Stimulated activated CD4-positive, alpha-beta T cell treated with anti-CD3 and anti-CD28 coated beads, Interleukin-1b, Interleukin-23, amount 100 ng/mL, for 4 hours (primary cell): Measurements from ENCODE around the gene MOB3B.

ENCODE experiments used
- DNase-seq, 2 donors: peaks; one replicate each; pipeline ENCODE4 v3.0.0-alpha.2; 2020; ENCODE audit warnings: low read depth in 2 of 2

Gene MOB3B

GRCh38 chr9:27392451-27392850 is 137.2 kb downstream of the MOB3B start:
- no peak for DNase-seq

GRCh38 chr9:27391040-27391895 is 138.3 kb downstream of the MOB3B start:
- no peak for DNase-seq

DNA sequence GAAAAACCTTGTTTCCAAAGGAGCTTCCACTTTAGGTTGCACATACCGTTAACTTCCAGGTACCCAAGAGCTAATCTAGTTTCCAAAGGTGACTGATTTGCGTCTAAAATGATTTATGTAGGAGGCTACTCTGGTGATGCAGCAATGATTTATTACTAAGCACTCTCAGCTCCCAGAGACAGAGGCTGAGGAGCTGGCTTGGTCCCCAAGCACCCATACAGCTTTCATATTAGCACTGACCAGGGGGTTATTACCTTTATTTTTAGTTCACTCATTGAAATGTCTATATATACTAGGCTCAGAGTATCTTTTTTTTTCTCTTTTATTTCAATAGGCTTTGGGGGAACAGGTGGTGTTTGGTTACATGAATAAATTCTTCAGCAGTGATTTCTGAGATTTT is 141.5 kb downstream of the MOB3B start:
- DNase-seq: no peak

GRCh38 chr9:27387722-27388121 is 141.9 kb downstream of the MOB3B start:
- DNase-seq: no peak

- DNase-seq: no peak
Measured at GRCh38 chr9:27386571-27387091, 143.0 kb downstream of the MOB3B start.

GRCh38 chr9:27385606-27386322 is 143.8 kb downstream of the MOB3B start:
- DNase-seq: no peak

DNA sequence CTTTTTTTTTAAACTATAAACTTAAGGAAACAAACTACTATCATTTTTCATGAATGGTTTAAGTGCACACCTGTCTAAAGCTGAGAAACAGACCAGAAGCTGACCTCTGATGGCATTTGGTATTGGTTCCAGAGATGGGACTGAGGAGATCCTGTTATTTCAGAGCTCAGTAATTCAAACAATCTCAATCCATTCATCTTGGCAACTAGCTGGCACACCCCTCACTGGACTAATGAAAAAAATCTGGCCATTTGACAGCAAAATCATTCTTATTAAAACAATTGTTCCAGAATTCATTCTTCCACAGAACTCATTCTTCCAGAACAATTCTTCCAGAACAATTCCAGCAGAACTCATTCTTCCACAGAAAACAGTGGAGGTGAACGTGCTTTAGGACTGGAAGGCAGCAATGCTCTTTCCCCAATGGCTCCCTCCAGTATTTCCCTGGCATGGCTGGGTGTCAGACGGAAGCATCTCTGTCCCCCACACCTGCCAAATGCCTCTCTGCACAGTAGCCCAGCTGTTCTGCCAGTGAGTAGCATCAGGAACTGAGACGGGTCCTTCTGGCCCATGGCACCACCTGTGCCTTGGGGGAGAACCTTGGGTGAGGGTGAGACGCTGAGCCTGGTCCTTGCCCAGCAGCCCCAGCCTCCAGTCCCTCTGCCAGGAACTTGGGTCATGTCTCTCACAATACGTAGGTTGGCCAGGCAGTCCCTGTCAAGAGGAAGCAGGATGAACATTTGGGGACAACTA is 145.2 kb downstream of the MOB3B start:
- no peak for DNase-seq

DNA sequence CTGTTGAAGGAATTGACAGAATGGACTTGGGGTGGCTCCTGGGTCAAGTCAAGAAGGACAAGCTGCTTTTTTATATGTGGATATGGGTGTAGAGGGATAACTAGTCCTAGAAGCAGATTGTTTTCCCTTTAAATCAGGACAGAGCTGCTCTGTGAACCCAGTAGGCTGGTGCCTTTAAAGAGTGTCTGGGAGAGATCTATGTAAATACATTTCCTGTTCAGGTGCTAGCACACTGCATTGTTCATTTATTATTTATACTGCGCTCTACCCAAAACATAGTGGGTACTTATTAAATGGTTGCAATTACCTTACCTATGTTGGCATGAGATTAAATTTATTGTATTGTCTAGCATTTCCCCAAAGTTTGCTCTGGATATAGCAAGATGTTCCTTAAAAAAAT is 146.1 kb downstream of the MOB3B start:
- DNase-seq: no peak

GRCh38 chr9:27382975-27383374 is 146.6 kb downstream of the MOB3B start:
- no peak for DNase-seq

GRCh38 chr9:27382308-27382707 is 147.3 kb downstream of the MOB3B start:
- DNase-seq: no peak

- DNase-seq: no peak
Measured at GRCh38 chr9:27379311-27380251, 150.0 kb downstream of the MOB3B start.

- no peak for DNase-seq
Measured at GRCh38 chr9:27377811-27378456, 151.7 kb downstream of the MOB3B start.

GRCh38 chr9:27377147-27377807 is 152.3 kb downstream of the MOB3B start:
- no peak for DNase-seq

- DNase-seq: no peak
Measured at GRCh38 chr9:27373851-27374250, 155.8 kb downstream of the MOB3B start.

- DNase-seq: no peak
Measured at GRCh38 chr9:27372615-27373014, 157.0 kb downstream of the MOB3B start.

DNA sequence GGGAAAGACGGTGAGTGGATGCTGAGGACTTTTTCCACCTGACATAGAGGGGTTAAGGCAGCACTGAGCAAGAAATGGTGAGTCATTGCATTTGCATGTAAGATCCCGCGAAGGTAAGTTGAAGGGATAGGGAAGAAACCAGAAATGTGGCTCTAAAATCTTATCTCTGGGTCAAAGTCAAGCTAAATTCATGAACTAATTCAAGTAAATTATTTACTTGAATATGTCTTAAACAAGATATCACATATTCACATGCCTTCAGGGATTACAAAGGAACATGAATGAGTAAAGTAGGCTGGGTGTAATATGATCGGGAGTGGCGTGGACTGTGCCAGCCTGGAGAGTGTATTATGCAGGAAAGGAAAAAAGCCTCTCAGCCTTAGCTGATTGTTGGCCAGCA is 158.2 kb downstream of the MOB3B start:
- no peak for DNase-seq

GRCh38 chr9:27369591-27369990 is 160.0 kb downstream of the MOB3B start:
- DNase-seq: no peak

GRCh38 chr9:27368316-27368985 is 161.2 kb downstream of the MOB3B start:
- DNase-seq: no peak

GRCh38 chr9:27367921-27368315 is 161.7 kb downstream of the MOB3B start:
- DNase-seq: no peak
